Measurements from ENCODE around the gene PROSER2.

PROSER2 gene

GRCh38 chr10:11805792-11806191, 17.4 kb upstream of the PROSER2 start:
- DNase-seq = no peak

- no peak for DNase-seq
Measured at GRCh38 chr10:11806706-11807105, 16.4 kb upstream of the PROSER2 start.

- no peak for DNase-seq
Measured at GRCh38 chr10:11808808-11809207, 14.3 kb upstream of the PROSER2 start.

GRCh38 chr10:11810313-11810766, 12.8 kb upstream of the PROSER2 start:
- DNase-seq = no peak

GRCh38 chr10:11810973-11811372, 12.2 kb upstream of the PROSER2 start:
- DNase-seq = no peak

GRCh38 chr10:11813177-11813576, 10.0 kb upstream of the PROSER2 start:
- DNase-seq = no peak

- no peak for DNase-seq
Measured at GRCh38 chr10:11813855-11814567, 9.1 kb upstream of the PROSER2 start.

GRCh38 chr10:11819027-11819426, 4.1 kb upstream of the PROSER2 start:
- DNase-seq = no peak

- DNase-seq = no peak
Measured at GRCh38 chr10:11822026-11822756, 965 bp upstream of the PROSER2 start.

- DNase-seq = no peak
Measured at GRCh38 chr10:11822809-11823121, 391 bp upstream of the PROSER2 start.

- DNase-seq = no peak
Measured at GRCh38 chr10:11823989-11824346, 812 bp downstream of the PROSER2 start.

- no peak for DNase-seq
Measured at GRCh38 chr10:11824376-11824775, 1.2 kb downstream of the PROSER2 start.

GRCh38 chr10:11824825-11825224, 1.7 kb downstream of the PROSER2 start:
- no peak for DNase-seq

GRCh38 chr10:11825796-11826414, 2.7 kb downstream of the PROSER2 start:
- no peak for DNase-seq

GRCh38 chr10:11827006-11827405, 3.9 kb downstream of the PROSER2 start:
- DNase-seq = no peak

- DNase-seq = no peak
Measured at GRCh38 chr10:11827414-11827813, 4.3 kb downstream of the PROSER2 start.

GRCh38 chr10:11828682-11829284, 5.6 kb downstream of the PROSER2 start:
- DNase-seq = no peak

GRCh38 chr10:11830836-11831519, 7.8 kb downstream of the PROSER2 start:
- no peak for DNase-seq

GRCh38 chr10:11831520-11831951, 8.4 kb downstream of the PROSER2 start:
- DNase-seq = no peak

- no peak for DNase-seq
Measured at GRCh38 chr10:11832042-11832441, 8.9 kb downstream of the PROSER2 start.

GRCh38 chr10:11835061-11835460, 11.9 kb downstream of the PROSER2 start:
- DNase-seq = no peak

GRCh38 chr10:11835704-11836103, 12.5 kb downstream of the PROSER2 start:
- DNase-seq = no peak
